ENCODE results near the gene MXRA7. TPM values are rescaled to one million over a fixed set of nuclear protein-coding genes. Genes with fewer than 3 reads are reported as not detected.
"Not testable (repeated sequence)": the region's sequence is repeated elsewhere in the genome, so short reads cannot be mapped to it uniquely, and the experiment has no call there.

The MXRA7 gene
- total and polyA plus RNA-seq, 7 experiments from 2014 or later, result 1.8 to 7.5 (median 2.7) TPM

DNA sequence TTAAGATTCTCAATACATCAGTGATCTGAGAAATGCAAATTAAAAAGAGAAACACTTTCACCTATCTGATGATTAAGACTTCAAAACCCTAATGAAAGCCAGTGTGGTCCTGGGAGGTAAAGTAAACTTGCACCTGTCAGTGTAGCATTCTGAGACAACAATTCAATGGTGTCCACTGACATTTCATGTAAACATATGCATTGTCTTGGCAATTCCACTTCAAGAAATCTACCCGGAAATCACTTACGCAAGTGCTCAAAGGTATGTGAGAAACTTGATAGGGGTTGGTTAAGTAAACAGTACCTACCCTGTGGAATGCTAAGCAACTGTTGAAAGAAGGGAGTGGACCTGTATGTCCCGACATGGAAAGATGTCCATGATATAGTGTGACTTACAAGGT is 69.3 kb downstream of the MXRA7 start:
- DNase-seq (no peak), ATAC-seq (no peak)
- Histone ChIP-seq H3K9me3 (ENCODE audit: control insufficient read depth in 2 of 3, low read length in 3 of 3) (no peaks in the 10 kb centered on the region), H3K27ac (ENCODE audit: low read depth, low read length) (no peak overlapping the region), H3K27me3 (ENCODE audit: control insufficient read depth in 2 of 2, insufficient read depth in 2 of 2, low read length in 2 of 2) (no peaks in the 10 kb centered on the region), H3K4me1 (ENCODE audit: control insufficient read depth in 2 of 2, insufficient read depth in 2 of 2, low read length in 2 of 2) (peaks cover 0 to 16% of the 10 kb centered on the region in 2 donors), H3K4me3 (ENCODE audit: low read length) (no peak overlapping the region), H3K36me3 (ENCODE audit: control insufficient read depth in 2 of 3, insufficient read depth in 3 of 3, low read length in 3 of 3) (no peaks in the 10 kb centered on the region)
- POLR2A ChIA-PET, result interaction anchor here (0.8 to 2.7 kb wide), 2 partner anchors 30 to 64 kb away, joined by 3 to 23 read pairs; no protein-coding TSS in a partner anchor
- CTCF ChIA-PET, result no interaction called here
- peaks cover 0 to 12% (median 0%) of the 10 kb centered on the region in 5 donors for H3K27me3 Mint-ChIP-seq
- peaks cover 0 to 7% (median 3%) of the 10 kb centered on the region in 5 donors for H3K36me3 Mint-ChIP-seq
- H3K27ac Mint-ChIP-seq, result peak overlapping the region in 2 of 9 donors; percentile 4 to 6
- peak overlapping the region in 1 of 10 donors; percentile 3 for H3K4me3 Mint-ChIP-seq
- peaks cover 0 to 7% (median 1%) of the 10 kb centered on the region in 11 donors for H3K9me3 Mint-ChIP-seq
- H3K4me1 Mint-ChIP-seq, result peaks cover 12 to 44% (median 33%) of the 10 kb centered on the region in 7 donors
- intact Hi-C loops (cut with micrococcal nuclease), result no loop called here

DNA sequence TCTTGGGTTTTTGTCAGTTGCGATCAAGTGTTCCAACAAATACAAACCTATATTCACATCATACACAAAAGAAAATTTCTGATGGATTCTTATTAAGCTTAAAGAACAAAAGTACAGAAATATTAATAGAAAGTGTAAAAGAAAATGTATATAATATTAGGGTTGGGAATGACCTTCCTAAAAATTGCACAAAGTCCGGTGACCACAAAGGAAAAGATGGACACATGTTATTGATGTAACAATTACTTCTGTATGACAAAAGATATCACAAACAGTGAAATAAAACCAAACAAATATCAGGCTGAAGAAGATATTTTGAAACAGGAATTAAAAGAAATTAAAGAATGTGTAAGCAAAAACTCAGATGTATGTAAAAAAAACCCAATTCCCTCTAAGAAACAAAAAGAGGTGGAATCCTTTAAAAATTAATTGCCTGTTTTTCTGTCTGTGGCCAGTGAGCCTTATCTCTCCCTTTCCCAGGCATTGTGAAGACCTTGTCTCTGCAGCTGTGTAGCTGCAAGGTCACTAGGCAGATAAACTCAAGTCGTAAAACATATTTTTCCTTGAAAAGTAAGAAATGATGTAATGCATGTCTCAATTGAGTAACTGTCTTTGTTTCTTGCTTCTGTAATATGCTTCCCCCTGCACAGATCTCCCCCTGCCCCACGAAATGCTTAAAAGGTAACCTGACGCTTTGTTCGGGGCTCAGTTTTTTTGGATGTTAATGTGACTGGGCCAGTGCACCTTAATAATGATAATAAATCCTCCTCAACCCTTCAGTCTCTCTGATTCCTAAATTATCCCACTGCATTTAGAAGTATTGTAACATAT is 70.0 kb downstream of the MXRA7 start:
- H3K9me3 ChIP-seq (ENCODE audit: control insufficient read depth in 2 of 3, low read length in 3 of 3), result no peaks in the 10 kb centered on the region
- intact Hi-C loops (cut with micrococcal nuclease), result no loop called here
- no peaks in the 10 kb centered on the region for H3K27me3 ChIP-seq (ENCODE audit: control insufficient read depth in 2 of 2, insufficient read depth in 2 of 2, low read length in 2 of 2)
- ChIA-PET POLR2A (no interaction called here), CTCF (interaction anchor here (0.5 kb wide), 1 partner anchor 294 kb away, joined by 3 read pairs; no protein-coding TSS in a partner anchor)
- Mint-ChIP-seq H3K27me3 (peaks cover 0 to 10% (median 0%) of the 10 kb centered on the region in 5 donors), H3K27ac (peak overlapping the region in 3 of 9 donors; percentile 4 to 83 (median 5)), H3K36me3 (peaks cover 0 to 6% (median 0%) of the 10 kb centered on the region in 5 donors), H3K4me3 (peak overlapping the region in 2 of 10 donors; percentile 19 to 53), H3K4me1 (peaks cover 12 to 43% (median 33%) of the 10 kb centered on the region in 7 donors), H3K9me3 (peaks cover 0 to 4% (median 0%) of the 10 kb centered on the region in 11 donors)
- H3K27ac ChIP-seq (ENCODE audit: low read depth, low read length), result peak overlapping the region; percentile 13
- no peak overlapping the region for H3K4me3 ChIP-seq (ENCODE audit: low read length)
- DNase-seq, result no peak
- ATAC-seq, result no peak
- peaks cover 0 to 16% of the 10 kb centered on the region in 2 donors for H3K4me1 ChIP-seq (ENCODE audit: control insufficient read depth in 2 of 2, insufficient read depth in 2 of 2, low read length in 2 of 2)
- no peaks in the 10 kb centered on the region for H3K36me3 ChIP-seq (ENCODE audit: control insufficient read depth in 2 of 3, insufficient read depth in 3 of 3, low read length in 3 of 3)

DNA sequence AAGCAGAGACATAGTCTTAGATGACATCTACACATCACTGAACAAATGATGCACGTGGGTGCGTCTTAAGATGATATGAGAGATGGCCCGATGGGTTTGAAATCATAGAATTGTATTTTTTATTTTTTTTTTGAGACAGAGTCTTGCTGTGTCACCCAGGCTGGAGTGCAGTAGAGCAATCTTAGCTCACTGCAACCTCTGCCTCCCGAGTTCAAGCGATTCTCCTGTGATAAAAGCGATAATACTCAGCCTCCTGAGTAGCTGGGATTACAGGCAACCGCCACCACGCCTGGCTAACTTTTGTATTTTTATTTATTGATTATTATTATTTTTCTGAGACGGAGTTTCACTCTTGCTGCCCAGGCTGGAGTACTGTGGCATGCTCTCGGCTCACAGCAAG is 72.5 kb downstream of the MXRA7 start:
- no peak overlapping the region for H3K27ac ChIP-seq (ENCODE audit: low read depth, low read length)
- CTCF ChIA-PET, result interaction anchor here (1.7 kb wide), 1 partner anchor 14 kb away, joined by 8 read pairs; no protein-coding TSS in a partner anchor

DNA sequence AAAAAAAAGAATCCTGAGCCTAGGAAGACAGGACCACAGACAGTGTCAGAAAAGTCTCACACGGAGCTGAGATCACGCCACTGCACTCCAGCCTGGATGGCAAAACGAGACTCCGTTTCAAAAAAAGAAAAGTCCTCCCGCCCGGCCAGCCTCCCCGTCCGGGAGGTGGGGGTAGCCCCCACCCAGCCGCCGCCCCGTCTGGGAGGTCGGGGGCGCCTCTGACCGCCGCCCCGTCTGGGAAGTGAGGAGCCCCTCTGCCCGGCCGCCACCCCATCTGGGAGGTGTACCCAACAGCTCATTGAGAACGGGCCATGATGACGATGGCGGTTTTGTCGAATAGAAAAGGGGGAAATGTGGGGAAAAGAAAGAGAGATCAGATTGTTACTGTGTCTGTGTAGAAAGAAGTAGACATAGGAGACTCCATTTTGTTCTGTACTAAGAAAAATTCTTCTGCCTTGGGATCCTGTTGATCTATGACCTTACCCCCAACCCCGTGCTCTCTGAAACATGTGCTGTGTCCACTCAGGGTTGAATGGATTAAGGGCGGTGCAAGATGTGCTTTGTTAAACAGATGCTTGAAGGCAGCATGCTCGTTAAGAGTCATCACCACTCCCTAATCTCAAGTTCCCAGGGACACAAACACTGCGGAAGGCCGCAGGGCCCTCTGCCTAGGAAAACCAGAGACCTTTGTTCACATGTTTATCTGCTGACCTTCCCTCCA is 74.1 kb downstream of the MXRA7 start:
- H3K4me3 Mint-ChIP-seq, CTCF ChIA-PET: not testable (repeated sequence)
- H3K27me3 Mint-ChIP-seq, result peaks cover 0 to 13% (median 0%) of the 10 kb centered on the region in 5 donors

More for the DNA sequence above, 72.5 kb downstream of the MXRA7 start:
- no peaks in the 10 kb centered on the region for H3K36me3 ChIP-seq (ENCODE audit: control insufficient read depth in 2 of 3, insufficient read depth in 3 of 3, low read length in 3 of 3)
- no peak for DNase-seq
- peaks cover 3 to 24% (median 15%) of the 10 kb centered on the region in 7 donors for H3K4me1 Mint-ChIP-seq
- POLR2A ChIA-PET, result interaction anchor here (1.2 to 1.3 kb wide), 2 partner anchors 33 to 89 kb away, joined by 3 to 4 read pairs; no protein-coding TSS in a partner anchor
- H3K4me3 Mint-ChIP-seq, result no peak overlapping the region
- no peak for ATAC-seq
- H3K36me3 Mint-ChIP-seq, result peaks cover 0 to 6% (median 0%) of the 10 kb centered on the region in 5 donors
- H3K9me3 Mint-ChIP-seq, result no peaks in the 10 kb centered on the region
- H3K27me3 Mint-ChIP-seq, result peaks cover 0 to 16% (median 0%) of the 10 kb centered on the region in 5 donors
- no peak overlapping the region for H3K27ac Mint-ChIP-seq
- H3K4me3 ChIP-seq (ENCODE audit: low read length), result no peak overlapping the region
- H3K4me1 ChIP-seq (ENCODE audit: control insufficient read depth in 2 of 2, insufficient read depth in 2 of 2, low read length in 2 of 2), result peaks cover 0 to 5% of the 10 kb centered on the region in 2 donors
- no peaks in the 10 kb centered on the region for H3K9me3 ChIP-seq (ENCODE audit: control insufficient read depth in 2 of 3, low read length in 3 of 3)
- no peaks in the 10 kb centered on the region for H3K27me3 ChIP-seq (ENCODE audit: control insufficient read depth in 2 of 2, insufficient read depth in 2 of 2, low read length in 2 of 2)
- intact Hi-C loops (cut with micrococcal nuclease), result no loop called here

DNA sequence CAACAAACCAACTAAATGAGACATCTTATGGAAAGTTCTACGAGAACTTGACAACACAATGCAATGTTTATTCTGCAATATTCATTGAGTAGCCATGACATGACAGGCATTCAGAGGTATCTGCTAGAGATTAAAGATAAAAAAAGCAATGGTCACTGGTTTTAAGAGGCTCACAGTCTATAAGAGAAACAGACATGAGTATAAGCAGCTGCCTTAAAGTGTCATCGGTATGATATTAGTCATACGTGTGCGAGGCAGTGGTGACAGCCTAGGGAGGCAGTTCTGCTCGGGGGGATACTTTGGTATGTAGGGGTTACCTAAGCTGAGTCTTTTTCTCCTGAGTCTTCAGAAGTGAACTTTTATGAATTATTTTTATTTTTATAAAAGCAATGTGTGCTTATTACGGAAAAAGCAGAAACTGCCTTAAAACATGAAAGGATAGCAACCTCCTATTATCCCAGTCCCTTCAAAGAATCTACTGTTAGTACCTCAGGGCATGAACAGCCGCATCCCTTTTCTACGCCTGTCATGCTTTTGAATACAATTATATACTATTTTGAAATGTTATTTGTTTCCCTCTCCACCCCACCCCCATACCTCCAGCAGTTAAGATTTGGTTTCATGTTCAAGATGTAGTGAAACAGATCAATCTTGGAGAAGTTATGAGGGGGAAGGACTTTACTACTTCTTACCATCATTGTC is 75.0 kb downstream of the MXRA7 start:
- H3K27me3 Mint-ChIP-seq, result peaks cover 0 to 13% (median 0%) of the 10 kb centered on the region in 5 donors
- no peak for DNase-seq
- Histone ChIP-seq H3K27me3 (ENCODE audit: control insufficient read depth in 2 of 2, insufficient read depth in 2 of 2, low read length in 2 of 2) (no peaks in the 10 kb centered on the region), H3K36me3 (ENCODE audit: control insufficient read depth in 2 of 3, insufficient read depth in 3 of 3, low read length in 3 of 3) (no peaks in the 10 kb centered on the region), H3K9me3 (ENCODE audit: control insufficient read depth in 2 of 3, low read length in 3 of 3) (no peaks in the 10 kb centered on the region), H3K27ac (ENCODE audit: low read depth, low read length) (no peak overlapping the region), H3K4me1 (ENCODE audit: control insufficient read depth in 2 of 2, insufficient read depth in 2 of 2, low read length in 2 of 2) (no peaks in the 10 kb centered on the region), H3K4me3 (ENCODE audit: low read length) (no peak overlapping the region)
- intact Hi-C loops (cut with micrococcal nuclease), result no loop called here
- peaks cover 0 to 15% (median 6%) of the 10 kb centered on the region in 7 donors for H3K4me1 Mint-ChIP-seq
- peaks cover 0 to 6% (median 0%) of the 10 kb centered on the region in 5 donors for H3K36me3 Mint-ChIP-seq
- H3K4me3 Mint-ChIP-seq, result no peak overlapping the region
- ATAC-seq, result no peak
- ChIA-PET POLR2A (no interaction called here), CTCF (no interaction called here)
- H3K27ac Mint-ChIP-seq, result no peak overlapping the region
- no peaks in the 10 kb centered on the region for H3K9me3 Mint-ChIP-seq

More for the DNA sequence above, 74.1 kb downstream of the MXRA7 start:
- DNase-seq; H3K4me1 ChIP-seq (ENCODE audit: control insufficient read depth in 2 of 2, insufficient read depth in 2 of 2, low read length in 2 of 2); H3K9me3 ChIP-seq (ENCODE audit: control insufficient read depth in 2 of 3, low read length in 3 of 3); intact Hi-C loops (cut with micrococcal nuclease); H3K36me3 Mint-ChIP-seq; H3K27ac ChIP-seq (ENCODE audit: low read depth, low read length); H3K9me3 Mint-ChIP-seq; H3K36me3 ChIP-seq (ENCODE audit: control insufficient read depth in 2 of 3, insufficient read depth in 3 of 3, low read length in 3 of 3); H3K27ac Mint-ChIP-seq; H3K27me3 ChIP-seq (ENCODE audit: control insufficient read depth in 2 of 2, insufficient read depth in 2 of 2, low read length in 2 of 2); H3K4me3 ChIP-seq (ENCODE audit: low read length); ATAC-seq: not testable (repeated sequence)
- POLR2A ChIA-PET, result interaction anchor here (0.6 kb wide), 1 partner anchor 35 kb away, joined by 4 read pairs; no protein-coding TSS in a partner anchor
- peaks cover 0 to 22% (median 11%) of the 10 kb centered on the region in 7 donors for H3K4me1 Mint-ChIP-seq

DNA sequence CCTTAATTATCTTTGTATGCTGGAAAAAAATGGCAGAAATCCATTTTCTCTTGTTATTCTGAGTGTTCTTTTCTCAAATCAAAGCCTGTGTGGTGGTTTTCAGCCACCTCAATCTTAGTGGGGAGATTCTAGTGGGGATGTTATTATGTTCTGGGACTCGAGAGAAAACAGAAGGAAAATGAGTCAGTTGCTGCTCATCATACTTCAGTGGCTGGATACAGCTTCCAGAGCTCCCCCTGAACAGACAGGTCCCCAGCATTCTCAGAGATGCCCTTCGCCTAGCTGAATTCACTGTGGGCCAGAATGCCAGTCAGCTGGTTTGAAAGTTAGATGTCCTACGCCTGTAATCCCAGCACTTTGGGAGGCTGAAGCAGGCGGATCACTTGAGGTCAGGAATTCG is 75.7 kb downstream of the MXRA7 start:
- Mint-ChIP-seq H3K27ac (no peak overlapping the region), H3K4me1 (peaks cover 0 to 11% (median 0%) of the 10 kb centered on the region in 7 donors), H3K36me3 (peaks cover 0 to 6% (median 0%) of the 10 kb centered on the region in 5 donors), H3K27me3 (peaks cover 0 to 13% (median 0%) of the 10 kb centered on the region in 5 donors), H3K9me3 (no peaks in the 10 kb centered on the region), H3K4me3 (no peak overlapping the region)
- intact Hi-C loops (cut with micrococcal nuclease), result no loop called here
- CTCF ChIA-PET, result no interaction called here
- Histone ChIP-seq H3K27ac (ENCODE audit: low read depth, low read length) (no peak overlapping the region), H3K9me3 (ENCODE audit: control insufficient read depth in 2 of 3, low read length in 3 of 3) (no peaks in the 10 kb centered on the region), H3K4me1 (ENCODE audit: control insufficient read depth in 2 of 2, insufficient read depth in 2 of 2, low read length in 2 of 2) (no peaks in the 10 kb centered on the region), H3K27me3 (ENCODE audit: control insufficient read depth in 2 of 2, insufficient read depth in 2 of 2, low read length in 2 of 2) (no peaks in the 10 kb centered on the region), H3K4me3 (ENCODE audit: low read length) (no peak overlapping the region), H3K36me3 (ENCODE audit: control insufficient read depth in 2 of 3, insufficient read depth in 3 of 3, low read length in 3 of 3) (no peaks in the 10 kb centered on the region)
- DNase-seq (no peak), ATAC-seq (no peak)
- POLR2A ChIA-PET, result interaction anchor here (1.6 kb wide), 1 partner anchor 22 kb away, joined by 3 read pairs; no protein-coding TSS in a partner anchor
